Activated CD8-positive, alpha-beta memory T cell treated with anti-CD3 and anti-CD28 coated beads for 4 hours (primary cell): ENCODE measurements around the gene GARNL3.

ENCODE experiments used
- DNase-seq, 2 donors: peaks; one replicate each; pipeline ENCODE4 v3.0.0-alpha.2; 2020; ENCODE audit warnings: low read depth in 2 of 2

Gene GARNL3

GRCh38 chr9:127308652-127309434 lies 44.3 kb downstream of the GARNL3 start:
- no peak for DNase-seq

GRCh38 chr9:127309715-127310114 lies 45.1 kb downstream of the GARNL3 start:
- no peak for DNase-seq

GRCh38 chr9:127311239-127311741 lies 46.7 kb downstream of the GARNL3 start:
- peak in 1 of 2 donors; percentile 2 for DNase-seq

GRCh38 chr9:127313042-127313560 lies 48.5 kb downstream of the GARNL3 start:
- no peak for DNase-seq

- no peak for DNase-seq
Observed at GRCh38 chr9:127314911-127315310, 50.3 kb downstream of the GARNL3 start.

- DNase-seq: no peak
Observed at GRCh38 chr9:127316586-127317323, 52.2 kb downstream of the GARNL3 start.

GRCh38 chr9:127318651-127319167 lies 54.1 kb downstream of the GARNL3 start:
- no peak for DNase-seq

- DNase-seq: no peak
Observed at GRCh38 chr9:127319366-127320114, 55.0 kb downstream of the GARNL3 start.

- no peak for DNase-seq
Observed at GRCh38 chr9:127320115-127320378, 55.5 kb downstream of the GARNL3 start.

- no peak for DNase-seq
Observed at GRCh38 chr9:127323393-127323792, 58.8 kb downstream of the GARNL3 start.

GRCh38 chr9:127330501-127330900 lies 65.9 kb downstream of the GARNL3 start:
- no peak for DNase-seq

GRCh38 chr9:127333221-127334064 lies 68.9 kb downstream of the GARNL3 start:
- DNase-seq: no peak

GRCh38 chr9:127334725-127335124 lies 70.2 kb downstream of the GARNL3 start:
- no peak for DNase-seq

- DNase-seq: no peak
Observed at GRCh38 chr9:127336086-127336485, 71.5 kb downstream of the GARNL3 start.

- DNase-seq: no peak
Observed at GRCh38 chr9:127336506-127337352, 72.2 kb downstream of the GARNL3 start.

GRCh38 chr9:127340721-127341120 lies 76.1 kb downstream of the GARNL3 start:
- no peak for DNase-seq

GRCh38 chr9:127341152-127341551 lies 76.6 kb downstream of the GARNL3 start:
- DNase-seq: no peak

- DNase-seq: no peak
Observed at GRCh38 chr9:127344368-127345000, 79.9 kb downstream of the GARNL3 start.

- no peak for DNase-seq
Observed at GRCh38 chr9:127345566-127345965, 81.0 kb downstream of the GARNL3 start.

- no peak for DNase-seq
Observed at GRCh38 chr9:127346584-127346983, 82.0 kb downstream of the GARNL3 start.
